A549 (cell line): Measurements from ENCODE around the gene SPATS2. TPM values are rescaled to one million over a fixed set of nuclear protein-coding genes. Genes with fewer than 3 reads are reported as not detected.

ENCODE experiments used
- ATAC-seq, 2 experiments: fragments of 200-7000 bp in 1 of 2; fragments of >200 bp in 1 of 2; cut with Nextera tagmentation in 1 of 2; cut with Tn5 transposase in 1 of 2; 3 replicates each; pipeline versions ENCODE4 v1.8.0 to v1.9.1; 2018 to 2020; ENCODE audit warnings: mild to moderate bottlenecking in 1 of 2, moderate library complexity in 1 of 2
- CTCF ChIA-PET: fragments of 300-600 bp; sonication (Branson Sonifier 250); formaldehyde crosslinking; extraction: SDS; loops from one replicate; lab custom pipeline; 2021; ENCODE audit warnings: antibody characterized with exemption, inconsistent platforms; lab: Yijun Ruan, JAX
- POLR2A ChIA-PET: fragments of 350-600 bp; formaldehyde crosslinking; extraction: SDS; loops from one replicate; lab custom pipeline; 2021; ENCODE audit warnings: antibody characterized with exemption, inconsistent platforms; lab: Yijun Ruan, JAX
- DNase-seq, 2 experiments: peaks; one replicate each; pipeline versions ENCODE4 v3.0.0 to v3.0.0-alpha.2; 2011 to 2016; ENCODE audit warnings: low read depth in 1 of 2, low spot score in 1 of 2
- FAIRE-seq: peaks from 2 replicates; lab custom pipeline; 2011; peaks lifted over from hg19 to GRCh38; lab: Jason Lieb, UNC
- H3K27ac ChIP-seq, 2 experiments: fragments of >200 bp; sonication (Bioruptor Twin); formaldehyde crosslinking; 3 replicates each; pipeline ENCODE4 v1.5.1; 2016 to 2017
- H3K4me1 ChIP-seq: fragments of >200 bp; sonication (Bioruptor Twin); formaldehyde crosslinking; 3 replicates; pipeline ENCODE4 v1.6.1; 2016
- H3K4me2 ChIP-seq: fragments of >200 bp; sonication (Bioruptor Twin); formaldehyde crosslinking; 3 replicates; pipeline ENCODE4 v1.6.1; 2016
- H3K4me3 ChIP-seq: fragments of >200 bp; sonication (Bioruptor Twin); formaldehyde crosslinking; 3 replicates; pipeline ENCODE4 v1.5.1; 2016
- H3K9me3 ChIP-seq: fragments of >200 bp; sonication (Bioruptor Twin); formaldehyde crosslinking; 3 replicates; pipeline ENCODE4 v1.6.1; 2016
- CBX8 ChIP-seq: fragments of 200-600 bp; sonication (generic); IDR thresholded peaks from 2 replicates; pipeline ENCODE4 v1.6.1; 2016
- CTCF ChIP-seq: fragments of >200 bp; sonication (Bioruptor Twin); formaldehyde crosslinking; IDR thresholded peaks from 3 replicates; pipeline ENCODE4 v1.5.1; 2016
- E2F6 ChIP-seq: IDR thresholded peaks from 2 replicates; pipeline ENCODE4 v1.6.1; 2012; ENCODE audit warnings: low read depth, borderline replicate concordance
- EHF ChIP-seq: fragments of 250-450 bp; sonication (Bioruptor Pico); IDR thresholded peaks from 2 replicates; pipeline ENCODE4 v1.5.0; 2020; ENCODE audit warnings: mild to moderate bottlenecking
- EP300 ChIP-seq, 2 experiments: fragments of >200 bp; sonication (Bioruptor Twin); formaldehyde crosslinking; IDR thresholded peaks; 2 replicates in 1 of 2; 3 replicates in 1 of 2; pipeline ENCODE4 v1.6.1; 2016 to 2017
- FOXS1 ChIP-seq: fragments of 250-450 bp; sonication (Bioruptor Pico); IDR thresholded peaks from 2 replicates; pipeline ENCODE4 v1.5.0; 2020; ENCODE audit warnings: mild to moderate bottlenecking, moderate library complexity
- HDAC2 ChIP-seq: fragments of 200-600 bp; sonication (generic); IDR thresholded peaks from 2 replicates; pipeline ENCODE4 v1.6.1; 2016
- HES2 ChIP-seq: fragments of >200 bp; sonication (Bioruptor Twin); formaldehyde crosslinking; IDR thresholded peaks from 2 replicates; pipeline ENCODE4 v1.6.1; 2016
- HOXB5 ChIP-seq: fragments of 250-450 bp; sonication (Bioruptor Pico); IDR thresholded peaks from 2 replicates; pipeline ENCODE4 v1.5.0; 2020; ENCODE audit warnings: mild to moderate bottlenecking, moderate library complexity
- MAX ChIP-seq: IDR thresholded peaks from 2 replicates; pipeline ENCODE4 v1.6.1; 2012
- MYC ChIP-seq: IDR thresholded peaks from 2 replicates; pipeline ENCODE4 v1.6.1; 2012; ENCODE audit warnings: mild to moderate bottlenecking, inconsistent platforms, low read length, improper control_type of control experiment, borderline replicate concordance
- PBX3 ChIP-seq: IDR thresholded peaks from 2 replicates; pipeline ENCODE4 v1.6.1; 2012
- POLR2A ChIP-seq: IDR thresholded peaks from 2 replicates; pipeline ENCODE4 v1.6.1; 2012; ENCODE audit warnings: mild to moderate bottlenecking, low read length
- REST ChIP-seq: fragments of 200-600 bp; sonication (generic); IDR thresholded peaks from 2 replicates; pipeline ENCODE4 v1.6.1; 2016; ENCODE audit warnings: antibody characterized with exemption, mild to moderate bottlenecking, moderate library complexity
- RNF2 ChIP-seq: fragments of 200-600 bp; sonication (generic); IDR thresholded peaks from 2 replicates; pipeline ENCODE4 v1.6.1; 2016; ENCODE audit warnings: low read depth, mild to moderate bottlenecking, antibody characterized with exemption, moderate library complexity, borderline replicate concordance
- ZC3H11A ChIP-seq: fragments of 450-650 bp; IDR thresholded peaks from 2 replicates; pipeline ENCODE4 v1.6.1; 2014; ENCODE audit warnings: antibody characterized with exemption, mild to moderate bottlenecking
- ZFP36 ChIP-seq: fragments of 450-650 bp; IDR thresholded peaks from 2 replicates; pipeline ENCODE4 v1.6.1; 2014; ENCODE audit warnings: borderline replicate concordance; ENCODE audit not compliant: partially characterized antibody
- ZSCAN20 ChIP-seq: fragments of 250-450 bp; sonication (Bioruptor Pico); IDR thresholded peaks from 2 replicates; pipeline ENCODE4 v1.8.0; 2022; ENCODE audit warnings: mild to moderate bottlenecking, moderate library complexity
- WGBS: methylation state at CpG from one replicate; pipeline ENCODE4 v1.1.6; 2017; ENCODE audit errors: missing lambda C conversion rate; 5-methylcytosine and 5-hydroxymethylcytosine counted together
- polyA plus RNA-seq, 4 experiments: library from polyadenylated mRNA; depleted of rRNA in 3 of 4; stranded (reverse); fragments of >200 nt; fragmentation: RNase III in 1 of 4; extraction: RNeasy Plus Mini Kit Qiagen cat#74134 plus additional on column Dnase treatment in 1 of 4; gene quantifications; 2 replicates in 3 of 4; 3 replicates in 1 of 4; pipeline ENCODE4 v1.2.3, GENCODE V29; 2011 to 2017

SPATS2 gene
- polyA plus RNA-seq, 2 of the 4 experiments (the other 2 are of a cell fraction) = 37.7 to 154 TPM

GRCh38 chr12:49388682-49389386, 21.6 kb downstream of the SPATS2 start:
- FAIRE-seq = no peak
- H3K4me1 ChIP-seq = no peaks in the 10 kb centered on the region
- TF ChIP-seq PBX3 = no peak
- TF ChIP-seq POLR2A = no peak
- no peak for TF ChIP-seq RNF2
- TF ChIP-seq CBX8 = no peak
- TF ChIP-seq EP300 (IDR thresholded peaks at IDR 0.05) = no peak
- no peak for TF ChIP-seq HOXB5
- TF ChIP-seq HDAC2 = no peak
- TF ChIP-seq ZFP36 = no peak
- no peak for TF ChIP-seq EHF (CRISPR knock-in tag)
- no peaks in the 10 kb centered on the region for H3K9me3 ChIP-seq
- ATAC-seq = no peak
- no peak overlapping the region for H3K27ac ChIP-seq
- H3K4me2 ChIP-seq = no peak overlapping the region
- ChIA-PET POLR2A (interaction anchor here (0.6 kb wide), 1 partner anchor 234 kb away, joined by 3 read pairs; the partner anchor contains the start of gene PRPF40B), CTCF (interaction anchor here (0.8 to 1.6 kb wide), 8 partner anchors 8 to 32 kb away, joined by 3 to 5 read pairs (median 4); partner anchors contain the start of gene SPATS2)
- no peak for DNase-seq
- 96% methylated on average over 18 of the region's 18 CpGs for WGBS
- no peak overlapping the region for H3K4me3 ChIP-seq

GRCh38 chr12:49389387-49389703, 22.1 kb downstream of the SPATS2 start:
- H3K9me3 ChIP-seq = no peaks in the 10 kb centered on the region
- H3K27ac ChIP-seq = no peak overlapping the region
- H3K4me1 ChIP-seq = no peaks in the 10 kb centered on the region
- CTCF ChIA-PET = interaction anchor here (0.8 to 1.6 kb wide), 7 partner anchors 11 to 33 kb away, joined by 3 to 5 read pairs (median 3); partner anchors contain the start of gene SPATS2
- FAIRE-seq (no peak), DNase-seq (no peak), ATAC-seq (no peak)
- no peak overlapping the region for H3K4me3 ChIP-seq
- 95% methylated on average over 13 of the region's 13 CpGs for WGBS
- TF ChIP-seq PBX3 (no peak), CTCF (no peak), REST (no peak), ZC3H11A (no peak), RNF2 (no peak), E2F6 (no peak), MYC (no peak), MAX (no peak), EHF (CRISPR knock-in tag) (no peak), FOXS1 (CRISPR knock-in tag) (no peak), HES2 (no peak), ZSCAN20 (no peak)
- no peak overlapping the region for H3K4me2 ChIP-seq
- POLR2A ChIA-PET = interaction anchor here (0.6 kb wide), 1 partner anchor 234 kb away, joined by 3 read pairs; the partner anchor contains the start of gene PRPF40B
